GM12878 (cell line): ENCODE data around the gene GALC. TPM values are rescaled to one million over a fixed set of nuclear protein-coding genes. Genes with fewer than 3 reads are reported as not detected.

Experiments used
- ASH2L ChIP-seq: fragments of 300-600, 200-600 bp; sonication (generic); IDR thresholded peaks from 2 replicates; pipeline ENCODE4 v1.6.1; 2017; ENCODE audit warnings: low read depth, mild to moderate bottlenecking, borderline replicate concordance
- CEBPB ChIP-seq, 2 experiments: fragments of 150-350 bp in 1 of 2; IDR thresholded peaks; 2 replicates each; pipeline ENCODE4 v1.6.1; 2012 to 2014; ENCODE audit warnings: low read depth in 2 of 2, low read length in 2 of 2, borderline replicate concordance in 1 of 2, inconsistent platforms in 1 of 2
- CUX1 ChIP-seq: IDR thresholded peaks from 2 replicates; pipeline ENCODE4 v1.6.1; 2012; ENCODE audit warnings: improper control_type of control experiment, low read depth, low read length; ENCODE audit not compliant: insufficient replicate concordance
- E2F4 ChIP-seq: IDR thresholded peaks from 2 replicates; pipeline ENCODE4 v1.6.1; 2012; ENCODE audit warnings: low read depth, low read length, improper control_type of control experiment
- E2F8 ChIP-seq: fragments of 450-650 bp; IDR thresholded peaks from 2 replicates; pipeline ENCODE4 v1.6.1; 2018; ENCODE audit warnings: mild to moderate bottlenecking, low read depth, moderate library complexity; ENCODE audit not compliant: partially characterized antibody
- E4F1 ChIP-seq: fragments of 450-650 bp; IDR thresholded peaks from 2 replicates; pipeline ENCODE4 v1.6.1; 2018; ENCODE audit warnings: borderline replicate concordance, mild to moderate bottlenecking; ENCODE audit not compliant: partially characterized antibody
- NR2C1 ChIP-seq: fragments of 450-650 bp; IDR thresholded peaks from 2 replicates; pipeline ENCODE4 v1.6.1; 2017; ENCODE audit warnings: antibody characterized with exemption, mild to moderate bottlenecking, moderate library complexity
- RFX5 ChIP-seq: IDR thresholded peaks from 2 replicates; pipeline ENCODE4 v1.6.1; 2011; ENCODE audit warnings: low read depth, low read length, improper control_type of control experiment
- SIN3A ChIP-seq: IDR thresholded peaks from 2 replicates; pipeline ENCODE4 v1.6.1; 2012; ENCODE audit warnings: low read depth, low read length, improper control_type of control experiment
- SIX5 ChIP-seq: IDR thresholded peaks from 2 replicates; pipeline ENCODE4 v1.6.1; 2011; ENCODE audit warnings: mild to moderate bottlenecking, low read depth, low read length, moderate library complexity; ENCODE audit not compliant: severe bottlenecking
- ZNF384 ChIP-seq: IDR thresholded peaks from 2 replicates; pipeline ENCODE4 v1.6.1; 2012; ENCODE audit warnings: low read depth, mild to moderate bottlenecking, low read length, improper control_type of control experiment, borderline replicate concordance
- ZNF622 ChIP-seq: fragments of 450-650 bp; IDR thresholded peaks from 2 replicates; pipeline ENCODE4 v1.6.1; 2017; ENCODE audit warnings: mild to moderate bottlenecking, inconsistent platforms
- ZNF687 ChIP-seq: fragments of 450-650 bp; IDR thresholded peaks from 2 replicates; pipeline ENCODE4 v1.6.1; 2017; ENCODE audit warnings: mild to moderate bottlenecking, moderate library complexity
- ZSCAN29 ChIP-seq: fragments of 450-650 bp; IDR thresholded peaks from 2 replicates; pipeline ENCODE4 v1.6.1; 2017; ENCODE audit warnings: mild to moderate bottlenecking, moderate library complexity
- polyA plus RNA-seq, 11 experiments: library from polyadenylated mRNA; depleted of rRNA in 4 of 11; unstranded in 6 of 11; stranded (reverse) in 5 of 11; fragments of >200 nt; fragmentation: Nextera tagmentation in 4 of 11; fragmentation: Illumina TruSeq in 1 of 11; extraction: Ambion mirVana in 4 of 11; extraction: Trizol in 1 of 11; gene quantifications; 1 replicate in 1 of 11; 2 replicates in 10 of 11; pipeline versions ENCODE4 v1.2.1 to v1.2.3, GENCODE V29; 2011 to 2016; ENCODE audit warnings: inconsistent platforms in 2 of 11, missing spikeins in 2 of 11, low read depth in 1 of 11
- total RNA-seq, 4 experiments: library from RNA; depleted of rRNA in 3 of 4; stranded (reverse); fragments of >200 nt in 3 of 4; fragmentation: Illumina TruSeq in 1 of 4; extraction: Trizol in 1 of 4; gene quantifications; 2 replicates each; pipeline versions ENCODE4 v1.2.1 to v1.2.3, GENCODE V29; 2013 to 2021

Gene GALC
- total and polyA plus RNA-seq, 10 of the 15 experiments (the other 5 are each of a cell fraction or from before 2014, with no cell fraction given): 1.3 to 14.0 (median 4.5) TPM

GRCh38 chr14:87994974-87995373, 2.0 kb upstream of the GALC start (continued):
- no peak for TF ChIP-seq ASH2L
- TF ChIP-seq NR2C1: peak; percentile 18; the same call in 1 of the 2 replicates
- TF ChIP-seq RFX5: no peak
- TF ChIP-seq ZNF622: no peak
- 0 out of 2 replicates have a peak, but pooled peaks have one; percentile 47 for TF ChIP-seq ZSCAN29
- TF ChIP-seq SIN3A: no peak
- TF ChIP-seq ZNF384: no peak
- TF ChIP-seq SIX5: no peak
- no peak for TF ChIP-seq CUX1
- TF ChIP-seq CEBPB (IDR thresholded peaks at IDR 0.05; ENCODE audit: borderline replicate concordance in 1 of 2, low read depth in 2 of 2, low read length in 2 of 2): no peak
- TF ChIP-seq E2F4: no peak
- TF ChIP-seq E4F1: no peak
- TF ChIP-seq ZNF687: peak; percentile 86
- TF ChIP-seq E2F8: no peak
